GM06990 (cell line): ENCODE measurements around the gene RWDD4.

Experiments
- DNase-seq: peaks from one replicate; pipeline ENCODE4 v3.0.0-alpha.2; 2011; ENCODE audit not compliant: insufficient read length; ENCODE audit errors: extremely low read depth
- H3K27me3 ChIP-seq: replicated peaks from 2 replicates; pipeline ENCODE4 v1.6.0; 2011; ENCODE audit warnings: low read length; ENCODE audit not compliant: control insufficient read depth, insufficient read depth
- H3K36me3 ChIP-seq: 2 replicates; pipeline ENCODE4 v1.5.1; 2011; ENCODE audit warnings: low read length; ENCODE audit not compliant: control insufficient read depth, insufficient read depth
- H3K4me3 ChIP-seq: replicated peaks from 2 replicates; pipeline ENCODE4 v1.5.1; 2011; ENCODE audit warnings: low read depth, mild to moderate bottlenecking, control low read depth, low read length
- TF ChIP-seq, protein P1 (sequence below): IDR thresholded peaks from 2 replicates; pipeline ENCODE4 v1.5.1; 2011; ENCODE audit warnings: low read length, control low read depth, mild to moderate bottlenecking, inconsistent platforms; ENCODE audit not compliant: insufficient read depth, poor library complexity, severe bottlenecking

The RWDD4 gene

DNA sequence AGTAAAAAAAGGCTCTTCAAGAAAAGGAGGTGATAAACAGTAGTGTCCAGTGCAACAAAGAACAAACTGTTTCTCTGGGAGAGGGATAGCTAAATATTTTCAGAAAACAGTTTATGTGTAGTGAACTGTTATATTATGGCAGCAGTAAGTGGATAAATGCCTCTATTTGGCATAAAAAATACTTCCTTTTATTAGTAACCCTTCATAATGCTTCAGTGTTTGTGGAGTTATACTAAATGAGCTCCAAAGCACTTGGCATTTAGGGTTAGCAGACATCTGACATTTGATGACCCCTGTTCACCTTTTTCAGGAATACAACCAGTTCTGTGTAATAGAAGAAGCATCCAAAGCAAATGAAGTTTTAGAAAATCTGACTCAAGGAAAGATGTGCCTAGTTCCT lies 32.0 kb upstream of the RWDD4 start:
- no peaks in the 10 kb centered on the region for H3K27me3 ChIP-seq
- TF ChIP-seq, protein P1, sequence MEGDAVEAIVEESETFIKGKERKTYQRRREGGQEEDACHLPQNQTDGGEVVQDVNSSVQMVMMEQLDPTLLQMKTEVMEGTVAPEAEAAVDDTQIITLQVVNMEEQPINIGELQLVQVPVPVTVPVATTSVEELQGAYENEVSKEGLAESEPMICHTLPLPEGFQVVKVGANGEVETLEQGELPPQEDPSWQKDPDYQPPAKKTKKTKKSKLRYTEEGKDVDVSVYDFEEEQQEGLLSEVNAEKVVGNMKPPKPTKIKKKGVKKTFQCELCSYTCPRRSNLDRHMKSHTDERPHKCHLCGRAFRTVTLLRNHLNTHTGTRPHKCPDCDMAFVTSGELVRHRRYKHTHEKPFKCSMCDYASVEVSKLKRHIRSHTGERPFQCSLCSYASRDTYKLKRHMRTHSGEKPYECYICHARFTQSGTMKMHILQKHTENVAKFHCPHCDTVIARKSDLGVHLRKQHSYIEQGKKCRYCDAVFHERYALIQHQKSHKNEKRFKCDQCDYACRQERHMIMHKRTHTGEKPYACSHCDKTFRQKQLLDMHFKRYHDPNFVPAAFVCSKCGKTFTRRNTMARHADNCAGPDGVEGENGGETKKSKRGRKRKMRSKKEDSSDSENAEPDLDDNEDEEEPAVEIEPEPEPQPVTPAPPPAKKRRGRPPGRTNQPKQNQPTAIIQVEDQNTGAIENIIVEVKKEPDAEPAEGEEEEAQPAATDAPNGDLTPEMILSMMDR = no peak
- no peak for DNase-seq
- H3K36me3 ChIP-seq = peaks cover 12% of the 10 kb centered on the region
- no peak overlapping the region for H3K4me3 ChIP-seq

DNA sequence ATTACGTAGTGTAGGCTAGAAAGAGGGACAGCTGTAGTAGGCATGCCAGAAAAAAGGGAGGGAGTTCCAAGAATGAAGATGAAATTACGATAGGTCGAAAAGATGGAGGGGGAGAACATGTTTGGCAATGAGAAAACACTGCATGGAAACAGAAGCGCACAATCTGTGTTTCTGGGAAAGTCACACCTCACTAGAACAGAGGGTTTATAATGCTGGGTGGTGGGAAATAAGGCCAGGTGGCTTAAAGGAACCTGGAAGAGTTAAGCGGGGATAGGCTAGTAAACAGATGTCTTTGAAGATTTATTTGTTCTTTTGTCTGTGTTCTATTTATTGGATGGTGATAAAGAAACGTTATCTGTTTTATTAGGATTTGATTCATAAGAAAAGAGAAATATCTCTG lies 29.2 kb upstream of the RWDD4 start:
- DNase-seq = no peak
- Histone ChIP-seq H3K4me3 (no peak overlapping the region), H3K27me3 (no peaks in the 10 kb centered on the region), H3K36me3 (peaks cover 13% of the 10 kb centered on the region)
- TF ChIP-seq, protein P1 = no peak

DNA sequence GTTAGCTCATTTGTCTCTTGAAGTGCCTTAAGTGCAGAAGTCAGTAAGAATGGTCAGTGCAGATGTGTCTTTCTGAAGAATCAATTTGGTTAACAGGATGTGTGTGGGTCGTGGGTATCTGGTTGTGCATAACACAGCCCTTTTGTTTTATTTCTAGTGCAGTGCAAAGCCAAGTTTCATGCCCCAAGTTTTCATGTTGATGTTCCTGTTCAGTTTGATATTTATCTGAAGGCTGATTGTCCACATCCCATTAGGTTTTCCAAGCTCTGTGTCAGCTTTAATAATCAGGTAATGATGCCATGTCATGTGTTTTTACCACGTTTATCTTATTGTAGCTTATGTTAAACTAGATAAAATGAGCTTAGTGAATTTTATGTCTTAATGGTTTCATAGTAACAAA lies 27.5 kb upstream of the RWDD4 start:
- TF ChIP-seq, protein P1 = no peak
- no peaks in the 10 kb centered on the region for H3K27me3 ChIP-seq
- no peak for DNase-seq
- no peak overlapping the region for H3K4me3 ChIP-seq
- H3K36me3 ChIP-seq = peaks cover 11% of the 10 kb centered on the region

DNA sequence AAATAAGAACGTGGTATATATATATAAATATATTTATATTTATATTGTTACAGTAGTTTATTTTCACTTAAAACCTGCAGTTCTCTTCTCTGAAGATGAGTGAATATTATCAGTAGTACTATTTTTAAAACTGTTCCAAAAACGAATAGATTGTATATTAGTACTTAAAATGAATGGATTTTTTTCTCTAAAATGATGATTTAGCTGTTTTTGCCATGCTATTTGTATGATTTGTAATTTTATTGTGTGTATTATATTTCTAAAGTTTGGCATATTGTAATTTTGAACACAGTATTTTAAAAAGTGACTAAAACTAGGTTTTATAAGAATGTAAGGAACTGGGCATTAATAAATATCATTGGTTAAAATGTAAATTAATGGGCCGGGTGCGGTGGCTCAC lies 22.1 kb upstream of the RWDD4 start:
- TF ChIP-seq, protein P1 = no peak
- no peak overlapping the region for H3K4me3 ChIP-seq
- H3K27me3 ChIP-seq = no peaks in the 10 kb centered on the region
- H3K36me3 ChIP-seq = peaks cover 7% of the 10 kb centered on the region
- DNase-seq = no peak

DNA sequence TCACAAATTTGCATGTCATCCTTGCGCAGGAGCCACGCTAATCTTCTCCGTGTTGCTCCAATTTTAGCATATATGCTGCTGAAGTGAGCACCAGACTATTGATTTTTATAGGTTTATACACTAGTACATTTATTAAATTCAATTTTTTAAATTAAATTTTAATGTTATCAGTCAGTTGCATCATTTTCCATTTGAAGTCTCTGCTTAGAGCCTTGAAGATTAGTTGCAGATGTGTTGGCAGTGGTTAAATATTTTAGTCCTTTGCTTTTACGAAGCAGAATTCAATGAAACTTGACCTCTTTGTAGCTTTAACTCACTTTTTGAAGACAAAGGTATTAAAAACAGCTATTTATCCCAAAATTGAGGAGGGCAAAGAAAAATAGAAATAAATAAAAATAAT lies 16.6 kb upstream of the RWDD4 start:
- TF ChIP-seq, protein P1 = no peak

DNA sequence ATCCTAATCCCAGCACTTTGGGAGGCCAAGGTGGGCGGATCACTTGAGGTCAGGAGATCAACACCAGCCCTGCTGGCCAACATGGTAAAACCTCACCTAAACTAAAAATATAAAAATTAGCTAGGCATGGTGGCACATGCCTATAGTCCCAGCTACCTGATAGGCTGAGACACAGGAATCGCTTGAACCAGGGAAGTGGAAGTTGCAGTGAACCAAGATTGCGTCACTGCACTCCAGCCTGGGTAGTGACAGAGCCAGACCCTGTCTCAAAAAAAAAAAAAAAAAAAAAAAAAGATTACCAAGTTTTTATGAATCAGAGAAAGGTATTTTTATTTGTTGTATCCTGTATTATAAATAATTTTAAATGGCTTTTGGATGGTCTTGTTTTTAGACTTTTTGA lies 15.2 kb upstream of the RWDD4 start:
- TF ChIP-seq, protein P1 = no peak
- H3K27me3 ChIP-seq = no peaks in the 10 kb centered on the region
- no peak overlapping the region for H3K4me3 ChIP-seq
- no peak for DNase-seq
- H3K36me3 ChIP-seq = peaks cover 10% of the 10 kb centered on the region

More for the DNA sequence above, 16.6 kb upstream of the RWDD4 start:
- DNase-seq = no peak
- H3K36me3 ChIP-seq = peaks cover 4% of the 10 kb centered on the region
- no peaks in the 10 kb centered on the region for H3K27me3 ChIP-seq
- no peak overlapping the region for H3K4me3 ChIP-seq
